Measurements from ENCODE around the gene BCL2A1.

Gene BCL2A1

GRCh38 chr15:79953951-79954444 is 17.0 kb downstream of the BCL2A1 start:
- Histone ChIP-seq H3K9ac (ENCODE audit: low read depth, low read length) (no peak overlapping the region), H3K4me1 (ENCODE audit: control insufficient read depth, insufficient read depth, low read length) (no peaks in the 10 kb centered on the region), H3K4me2 (ENCODE audit: low read length) (no peak overlapping the region), H3K9me3 (replicated peaks; ENCODE audit: low read length) (no peaks in the 10 kb centered on the region), H3K4me3 (ENCODE audit: low read length) (no peak overlapping the region), H3K27me3 (ENCODE audit: control insufficient read depth, insufficient read depth, low read length) (peaks cover 3% of the 10 kb centered on the region), H3K36me3 (ENCODE audit: insufficient read depth, low read length) (no peaks in the 10 kb centered on the region)

GRCh38 chr15:79952329-79952728 is 18.7 kb downstream of the BCL2A1 start:
- no peak overlapping the region for H3K4me3 ChIP-seq (ENCODE audit: low read length)
- no peaks in the 10 kb centered on the region for H3K9me3 ChIP-seq (replicated peaks; ENCODE audit: low read length)
- H3K27me3 ChIP-seq (ENCODE audit: control insufficient read depth, insufficient read depth, low read length), result peaks cover 3% of the 10 kb centered on the region
- no peak overlapping the region for H3K4me2 ChIP-seq (ENCODE audit: low read length)
- no peaks in the 10 kb centered on the region for H3K4me1 ChIP-seq (ENCODE audit: control insufficient read depth, insufficient read depth, low read length)
- no peak overlapping the region for H3K9ac ChIP-seq (ENCODE audit: low read depth, low read length)
- H3K36me3 ChIP-seq (ENCODE audit: insufficient read depth, low read length), result no peaks in the 10 kb centered on the region

GRCh38 chr15:79950247-79950646 is 20.7 kb downstream of the BCL2A1 start:
- Histone ChIP-seq H3K9me3 (replicated peaks; ENCODE audit: low read length) (no peaks in the 10 kb centered on the region), H3K4me2 (ENCODE audit: low read length) (no peak overlapping the region), H3K9ac (ENCODE audit: low read depth, low read length) (no peak overlapping the region), H3K27me3 (ENCODE audit: control insufficient read depth, insufficient read depth, low read length) (peaks cover 11% of the 10 kb centered on the region), H3K4me1 (ENCODE audit: control insufficient read depth, insufficient read depth, low read length) (no peaks in the 10 kb centered on the region), H3K36me3 (ENCODE audit: insufficient read depth, low read length) (no peaks in the 10 kb centered on the region), H3K4me3 (ENCODE audit: low read length) (no peak overlapping the region)

GRCh38 chr15:79948761-79949160 is 22.2 kb downstream of the BCL2A1 start:
- peaks cover 11% of the 10 kb centered on the region for H3K27me3 ChIP-seq (ENCODE audit: control insufficient read depth, insufficient read depth, low read length)
- H3K9me3 ChIP-seq (replicated peaks; ENCODE audit: low read length), result no peaks in the 10 kb centered on the region
- H3K4me1 ChIP-seq (ENCODE audit: control insufficient read depth, insufficient read depth, low read length), result no peaks in the 10 kb centered on the region

GRCh38 chr15:79948095-79948695 is 22.8 kb downstream of the BCL2A1 start:
- Histone ChIP-seq H3K27me3 (ENCODE audit: control insufficient read depth, insufficient read depth, low read length) (peaks cover 8% of the 10 kb centered on the region), H3K9me3 (replicated peaks; ENCODE audit: low read length) (no peaks in the 10 kb centered on the region), H3K36me3 (ENCODE audit: insufficient read depth, low read length) (no peaks in the 10 kb centered on the region), H3K4me2 (ENCODE audit: low read length) (no peak overlapping the region), H3K4me1 (ENCODE audit: control insufficient read depth, insufficient read depth, low read length) (peaks cover under 1% of the 10 kb centered on the region), H3K9ac (ENCODE audit: low read depth, low read length) (no peak overlapping the region), H3K4me3 (ENCODE audit: low read length) (no peak overlapping the region)

More at GRCh38 chr15:79948761-79949160, 22.2 kb downstream of the BCL2A1 start:
- Histone ChIP-seq H3K36me3 (ENCODE audit: insufficient read depth, low read length) (no peaks in the 10 kb centered on the region), H3K4me2 (ENCODE audit: low read length) (no peak overlapping the region), H3K4me3 (ENCODE audit: low read length) (no peak overlapping the region), H3K9ac (ENCODE audit: low read depth, low read length) (no peak overlapping the region)

- Histone ChIP-seq H3K4me3 (ENCODE audit: low read length) (no peak overlapping the region), H3K9ac (ENCODE audit: low read depth, low read length) (no peak overlapping the region), H3K27me3 (ENCODE audit: control insufficient read depth, insufficient read depth, low read length) (peaks cover 8% of the 10 kb centered on the region), H3K4me1 (ENCODE audit: control insufficient read depth, insufficient read depth, low read length) (peaks cover 7% of the 10 kb centered on the region), H3K36me3 (ENCODE audit: insufficient read depth, low read length) (no peaks in the 10 kb centered on the region), H3K9me3 (replicated peaks; ENCODE audit: low read length) (no peaks in the 10 kb centered on the region), H3K4me2 (ENCODE audit: low read length) (no peak overlapping the region)
These were observed 24.0 kb downstream of the BCL2A1 start for GRCh38 chr15:79947009-79947408.

- Histone ChIP-seq H3K4me2 (ENCODE audit: low read length) (no peak overlapping the region), H3K27me3 (ENCODE audit: control insufficient read depth, insufficient read depth, low read length) (peaks cover 8% of the 10 kb centered on the region), H3K4me1 (ENCODE audit: control insufficient read depth, insufficient read depth, low read length) (peaks cover 7% of the 10 kb centered on the region), H3K9me3 (replicated peaks; ENCODE audit: low read length) (no peaks in the 10 kb centered on the region), H3K36me3 (ENCODE audit: insufficient read depth, low read length) (no peaks in the 10 kb centered on the region), H3K9ac (ENCODE audit: low read depth, low read length) (no peak overlapping the region), H3K4me3 (ENCODE audit: low read length) (no peak overlapping the region)
These were observed 26.4 kb downstream of the BCL2A1 start for GRCh38 chr15:79944622-79945021.

GRCh38 chr15:79943820-79944219 is 27.2 kb downstream of the BCL2A1 start:
- H3K27me3 ChIP-seq (ENCODE audit: control insufficient read depth, insufficient read depth, low read length), result peaks cover 8% of the 10 kb centered on the region
- H3K9ac ChIP-seq (ENCODE audit: low read depth, low read length), result no peak overlapping the region
- no peak overlapping the region for H3K4me3 ChIP-seq (ENCODE audit: low read length)
- no peaks in the 10 kb centered on the region for H3K36me3 ChIP-seq (ENCODE audit: insufficient read depth, low read length)
- no peak overlapping the region for H3K4me2 ChIP-seq (ENCODE audit: low read length)
- H3K9me3 ChIP-seq (replicated peaks; ENCODE audit: low read length), result no peaks in the 10 kb centered on the region
- peaks cover 7% of the 10 kb centered on the region for H3K4me1 ChIP-seq (ENCODE audit: control insufficient read depth, insufficient read depth, low read length)

GRCh38 chr15:79942741-79943481 is 28.1 kb downstream of the BCL2A1 start:
- Histone ChIP-seq H3K4me2 (ENCODE audit: low read length) (no peak overlapping the region), H3K27me3 (ENCODE audit: control insufficient read depth, insufficient read depth, low read length) (peaks cover 8% of the 10 kb centered on the region), H3K9ac (ENCODE audit: low read depth, low read length) (no peak overlapping the region), H3K4me1 (ENCODE audit: control insufficient read depth, insufficient read depth, low read length) (peaks cover 7% of the 10 kb centered on the region), H3K36me3 (ENCODE audit: insufficient read depth, low read length) (no peaks in the 10 kb centered on the region), H3K9me3 (replicated peaks; ENCODE audit: low read length) (no peaks in the 10 kb centered on the region), H3K4me3 (ENCODE audit: low read length) (no peak overlapping the region)

GRCh38 chr15:79939399-79939798 is 31.6 kb downstream of the BCL2A1 start:
- H3K4me1 ChIP-seq (ENCODE audit: control insufficient read depth, insufficient read depth, low read length), result peaks cover 7% of the 10 kb centered on the region
- no peak overlapping the region for H3K4me2 ChIP-seq (ENCODE audit: low read length)
- no peaks in the 10 kb centered on the region for H3K27me3 ChIP-seq (ENCODE audit: control insufficient read depth, insufficient read depth, low read length)

GRCh38 chr15:79938143-79938542 is 32.9 kb downstream of the BCL2A1 start:
- Histone ChIP-seq H3K27me3 (ENCODE audit: control insufficient read depth, insufficient read depth, low read length) (no peaks in the 10 kb centered on the region), H3K9me3 (replicated peaks; ENCODE audit: low read length) (no peaks in the 10 kb centered on the region), H3K4me1 (ENCODE audit: control insufficient read depth, insufficient read depth, low read length) (peaks cover 7% of the 10 kb centered on the region), H3K9ac (ENCODE audit: low read depth, low read length) (no peak overlapping the region), H3K4me2 (ENCODE audit: low read length) (no peak overlapping the region), H3K4me3 (ENCODE audit: low read length) (no peak overlapping the region), H3K36me3 (ENCODE audit: insufficient read depth, low read length) (no peaks in the 10 kb centered on the region)

More at GRCh38 chr15:79939399-79939798, 31.6 kb downstream of the BCL2A1 start:
- no peak overlapping the region for H3K9ac ChIP-seq (ENCODE audit: low read depth, low read length)
- no peaks in the 10 kb centered on the region for H3K9me3 ChIP-seq (replicated peaks; ENCODE audit: low read length)
- H3K4me3 ChIP-seq (ENCODE audit: low read length), result no peak overlapping the region
- H3K36me3 ChIP-seq (ENCODE audit: insufficient read depth, low read length), result no peaks in the 10 kb centered on the region
